Measurements from ENCODE around the gene DOHH. TPM values are rescaled to one million over a fixed set of nuclear protein-coding genes. Genes with fewer than 3 reads are reported as not detected.

DOHH gene
- total RNA-seq, 1 donor from 2014 or later, result 10.1 TPM

- H3K4me3 Mint-ChIP-seq (ENCODE audit: unreplicated experiment), result no peak overlapping the region
- H3K4me1 Mint-ChIP-seq (ENCODE audit: low read depth), result no peaks in the 10 kb centered on the region
- TF ChIP-seq CTCF (IDR thresholded peaks at IDR 0.05), result no peak
- H3K9me3 Mint-ChIP-seq (ENCODE audit: low read depth), result no peaks in the 10 kb centered on the region
- DNase-seq (ENCODE audit: low spot score), result no peak
- no peak overlapping the region for H3K27ac Mint-ChIP-seq (ENCODE audit: unreplicated experiment)
- H3K27me3 Mint-ChIP-seq (ENCODE audit: low read depth), result no peaks in the 10 kb centered on the region
- peaks cover 18% of the 10 kb centered on the region for H3K36me3 Mint-ChIP-seq (ENCODE audit: low read depth)
Observed at GRCh38 chr19:3528539-3529211, 28.2 kb upstream of the DOHH start.

DNA sequence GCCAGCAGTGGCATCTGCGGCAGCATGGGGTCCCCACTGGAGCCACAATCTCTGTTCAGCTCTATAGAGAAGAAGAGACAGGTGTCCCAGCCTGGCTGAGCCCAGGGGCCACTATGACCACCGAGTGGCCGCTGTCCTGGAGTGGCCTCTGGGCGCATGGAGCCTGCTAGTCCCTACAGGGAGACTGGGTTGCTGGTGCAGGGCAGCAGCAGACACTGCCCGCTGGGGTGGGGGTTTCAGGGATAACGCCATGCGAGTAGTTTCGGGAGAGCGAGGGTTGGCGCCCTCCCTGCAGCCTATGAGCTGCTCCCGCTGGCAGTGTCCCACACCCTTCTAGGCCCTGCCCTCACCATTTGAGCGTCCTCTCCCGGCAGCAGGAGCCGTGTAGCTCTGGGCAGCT lies 27.6 kb upstream of the DOHH start:
- Mint-ChIP-seq H3K4me1 (ENCODE audit: low read depth) (no peaks in the 10 kb centered on the region), H3K36me3 (ENCODE audit: low read depth) (peaks cover 16% of the 10 kb centered on the region), H3K27ac (ENCODE audit: unreplicated experiment) (no peak overlapping the region), H3K4me3 (ENCODE audit: unreplicated experiment) (no peak overlapping the region), H3K27me3 (ENCODE audit: low read depth) (no peaks in the 10 kb centered on the region), H3K9me3 (ENCODE audit: low read depth) (no peaks in the 10 kb centered on the region)
- no peak for DNase-seq (ENCODE audit: low spot score)
- TF ChIP-seq CTCF (IDR thresholded peaks at IDR 0.05), result no peak

GRCh38 chr19:3527238-3527910 lies 26.9 kb upstream of the DOHH start:
- Mint-ChIP-seq H3K9me3 (ENCODE audit: low read depth) (no peaks in the 10 kb centered on the region), H3K27me3 (ENCODE audit: low read depth) (no peaks in the 10 kb centered on the region), H3K4me3 (ENCODE audit: unreplicated experiment) (no peak overlapping the region), H3K36me3 (ENCODE audit: low read depth) (peaks cover 14% of the 10 kb centered on the region), H3K27ac (ENCODE audit: unreplicated experiment) (no peak overlapping the region), H3K4me1 (ENCODE audit: low read depth) (no peaks in the 10 kb centered on the region)
- TF ChIP-seq CTCF (IDR thresholded peaks at IDR 0.05), result no peak
- DNase-seq (ENCODE audit: low spot score), result no peak

- H3K4me3 Mint-ChIP-seq (ENCODE audit: unreplicated experiment), result no peak overlapping the region
- no peaks in the 10 kb centered on the region for H3K9me3 Mint-ChIP-seq (ENCODE audit: low read depth)
- no peak overlapping the region for H3K27ac Mint-ChIP-seq (ENCODE audit: unreplicated experiment)
- H3K27me3 Mint-ChIP-seq (ENCODE audit: low read depth), result no peaks in the 10 kb centered on the region
- peaks cover 14% of the 10 kb centered on the region for H3K36me3 Mint-ChIP-seq (ENCODE audit: low read depth)
- no peaks in the 10 kb centered on the region for H3K4me1 Mint-ChIP-seq (ENCODE audit: low read depth)
- no peak for DNase-seq (ENCODE audit: low spot score)
- peak; percentile 52 for TF ChIP-seq CTCF (IDR thresholded peaks at IDR 0.05)
Observed at GRCh38 chr19:3526507-3527237, 26.2 kb upstream of the DOHH start.

DNA sequence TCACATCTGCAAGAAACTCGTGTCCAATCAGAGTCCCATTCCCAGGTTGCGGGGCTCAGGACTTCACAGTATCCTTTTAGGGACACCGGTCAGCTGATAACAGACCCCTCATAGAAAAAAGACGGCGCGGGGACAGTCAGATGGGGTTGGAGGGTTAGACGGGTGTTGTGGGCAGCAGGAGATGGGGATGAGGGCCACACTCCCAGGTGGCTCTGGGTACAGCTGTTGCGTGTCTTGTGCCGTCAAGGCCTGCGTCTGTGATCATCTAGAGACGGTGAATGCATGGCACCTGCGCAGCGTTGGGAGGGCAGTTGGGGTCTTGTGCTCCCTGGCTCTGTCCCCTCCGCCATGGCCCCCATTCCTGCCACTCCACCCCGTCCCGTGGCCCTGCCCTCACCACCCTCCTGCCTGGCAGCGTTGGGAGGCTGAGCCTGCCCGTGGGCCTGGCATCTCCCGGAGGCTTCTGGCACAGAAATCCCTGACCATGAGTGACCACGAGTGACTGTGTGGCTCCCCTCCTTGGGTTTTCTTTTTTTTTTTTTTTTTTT lies 24.5 kb upstream of the DOHH start:
- Mint-ChIP-seq H3K4me1 (ENCODE audit: low read depth) (peaks cover 4% of the 10 kb centered on the region), H3K4me3 (ENCODE audit: unreplicated experiment) (no peak overlapping the region), H3K27ac (ENCODE audit: unreplicated experiment) (no peak overlapping the region), H3K27me3 (ENCODE audit: low read depth) (no peaks in the 10 kb centered on the region), H3K36me3 (ENCODE audit: low read depth) (peaks cover 9% of the 10 kb centered on the region), H3K9me3 (ENCODE audit: low read depth) (no peaks in the 10 kb centered on the region)
- TF ChIP-seq CTCF (IDR thresholded peaks at IDR 0.05), result no peak
- no peak for DNase-seq (ENCODE audit: low spot score)

All from chondrocyte (in vitro differentiated cells).